NB4 (cell line): ENCODE results near the gene HGD.
"Not testable (repeated sequence)": the region's sequence is repeated elsewhere in the genome, so short reads cannot be mapped to it uniquely, and the experiment has no call there.

Source experiments
- DNase-seq: peaks from one replicate; pipeline ENCODE4 v3.0.0; 2010; ENCODE audit warnings: low read depth
- H3K4me3 ChIP-seq: one replicate; pipeline ENCODE4 v1.5.1; 2011; ENCODE audit warnings: mild to moderate bottlenecking, low read depth, low read length, moderate library complexity
- MYC ChIP-seq: IDR thresholded peaks from 2 replicates; pipeline ENCODE4 v1.6.1; 2011; ENCODE audit warnings: low read depth, low read length
- POLR2A ChIP-seq: IDR thresholded peaks from 2 replicates; pipeline ENCODE4 v1.6.1; 2011; ENCODE audit warnings: mild to moderate bottlenecking; ENCODE audit not compliant: insufficient read length; ENCODE audit errors: extremely low read depth
- TF ChIP-seq, protein P1 (sequence below): IDR thresholded peaks from one replicate; pipeline ENCODE4 v1.5.1; 2012; ENCODE audit warnings: low read depth, low read length
- TF ChIP-seq, protein P2 (sequence below): IDR thresholded peaks from 2 replicates; pipeline ENCODE4 v1.6.1; 2011; ENCODE audit warnings: low read depth, low read length

HGD gene

DNA sequence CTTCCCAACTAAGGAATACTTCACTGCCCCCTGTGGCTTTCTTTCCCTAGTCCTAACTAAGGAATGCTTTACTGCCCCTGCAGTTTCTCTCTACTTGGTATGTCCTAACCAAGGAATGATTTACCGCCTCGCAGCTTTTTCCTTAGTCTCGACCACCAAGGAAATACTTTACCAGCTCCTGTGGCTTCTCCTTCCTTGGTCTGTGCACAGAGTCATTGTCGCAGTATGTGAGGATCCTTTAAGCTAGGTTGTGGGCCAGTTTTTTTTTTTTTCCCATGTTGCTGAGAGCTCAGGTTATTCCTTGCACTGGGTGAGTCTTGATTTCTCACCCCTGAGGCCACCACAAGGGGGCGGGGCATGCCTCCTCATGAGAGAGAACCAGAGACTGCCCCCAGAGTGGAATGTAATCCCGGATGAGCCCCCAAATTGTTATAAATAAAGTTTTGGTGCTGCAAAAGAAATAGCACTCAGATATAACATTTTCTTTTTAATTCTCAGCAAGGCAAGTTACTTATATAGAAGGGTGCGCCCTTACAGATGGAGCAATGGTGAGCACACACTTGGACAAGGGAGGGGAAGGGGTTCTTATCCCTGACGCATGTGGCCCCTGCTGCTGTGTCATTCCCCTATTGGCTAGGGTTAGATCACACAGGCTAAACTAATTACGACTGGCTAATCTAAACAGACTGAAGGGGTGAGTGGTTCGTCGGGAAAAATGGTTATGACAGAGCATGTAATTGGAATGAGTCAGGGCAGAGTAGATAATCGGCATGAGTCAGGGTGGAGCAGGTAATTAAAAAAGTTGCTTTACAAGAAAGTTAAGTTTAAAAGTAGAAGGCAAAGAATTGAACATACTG, 58.9 kb downstream of the HGD start:
- no peak overlapping the region for H3K4me3 ChIP-seq
- TF ChIP-seq MYC: no peak
- TF ChIP-seq, protein P1, sequence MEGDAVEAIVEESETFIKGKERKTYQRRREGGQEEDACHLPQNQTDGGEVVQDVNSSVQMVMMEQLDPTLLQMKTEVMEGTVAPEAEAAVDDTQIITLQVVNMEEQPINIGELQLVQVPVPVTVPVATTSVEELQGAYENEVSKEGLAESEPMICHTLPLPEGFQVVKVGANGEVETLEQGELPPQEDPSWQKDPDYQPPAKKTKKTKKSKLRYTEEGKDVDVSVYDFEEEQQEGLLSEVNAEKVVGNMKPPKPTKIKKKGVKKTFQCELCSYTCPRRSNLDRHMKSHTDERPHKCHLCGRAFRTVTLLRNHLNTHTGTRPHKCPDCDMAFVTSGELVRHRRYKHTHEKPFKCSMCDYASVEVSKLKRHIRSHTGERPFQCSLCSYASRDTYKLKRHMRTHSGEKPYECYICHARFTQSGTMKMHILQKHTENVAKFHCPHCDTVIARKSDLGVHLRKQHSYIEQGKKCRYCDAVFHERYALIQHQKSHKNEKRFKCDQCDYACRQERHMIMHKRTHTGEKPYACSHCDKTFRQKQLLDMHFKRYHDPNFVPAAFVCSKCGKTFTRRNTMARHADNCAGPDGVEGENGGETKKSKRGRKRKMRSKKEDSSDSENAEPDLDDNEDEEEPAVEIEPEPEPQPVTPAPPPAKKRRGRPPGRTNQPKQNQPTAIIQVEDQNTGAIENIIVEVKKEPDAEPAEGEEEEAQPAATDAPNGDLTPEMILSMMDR: peak; percentile 3
- DNase-seq: peak; percentile 45

DNA sequence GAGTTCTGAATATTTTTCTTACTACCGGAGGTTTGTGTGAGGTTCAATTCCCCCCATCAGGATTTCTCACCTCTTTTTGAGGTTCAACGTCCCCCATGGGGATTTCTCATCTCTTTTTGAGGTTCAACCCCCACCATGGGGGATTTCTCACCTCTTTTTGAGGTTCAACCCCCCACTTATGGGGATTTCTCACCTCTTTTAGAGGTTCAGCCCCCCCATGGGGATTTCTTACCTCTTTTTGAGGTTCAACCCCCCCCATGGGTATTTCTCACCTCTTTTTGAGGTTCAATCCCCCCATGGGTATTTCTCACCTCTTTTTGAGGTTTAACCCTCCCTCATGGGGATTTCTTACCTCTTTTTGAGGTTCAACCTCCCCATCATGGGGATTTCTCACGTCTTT, 59.6 kb downstream of the HGD start:
- no peak overlapping the region for H3K4me3 ChIP-seq
- DNase-seq: no peak
- TF ChIP-seq POLR2A (no peak), MYC (no peak)
- TF ChIP-seq, protein P1: no peak
- TF ChIP-seq, protein P2, sequence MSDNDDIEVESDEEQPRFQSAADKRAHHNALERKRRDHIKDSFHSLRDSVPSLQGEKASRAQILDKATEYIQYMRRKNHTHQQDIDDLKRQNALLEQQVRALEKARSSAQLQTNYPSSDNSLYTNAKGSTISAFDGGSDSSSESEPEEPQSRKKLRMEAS: no peak

DNA sequence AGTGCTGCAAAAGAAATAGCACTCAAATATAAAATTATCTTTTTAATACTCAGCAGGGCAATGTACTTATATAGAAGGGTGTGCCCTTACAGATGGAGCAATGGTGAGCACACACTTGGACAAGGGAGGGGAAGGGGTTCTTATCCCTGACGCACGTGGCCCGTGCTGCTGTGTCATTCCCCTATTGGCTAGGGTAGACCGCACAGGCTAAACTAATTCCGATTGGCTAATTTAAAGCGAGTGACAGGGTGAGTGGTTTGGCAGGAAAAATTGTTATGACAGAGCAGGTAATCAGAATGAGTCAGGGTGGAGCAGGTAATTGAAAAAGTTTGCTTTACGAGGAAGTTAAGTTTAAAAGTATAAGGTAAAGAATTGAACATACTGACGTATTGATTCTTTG, 65.3 kb downstream of the HGD start:
- not testable (repeated sequence) for DNase-seq, H3K4me3 ChIP-seq

DNA sequence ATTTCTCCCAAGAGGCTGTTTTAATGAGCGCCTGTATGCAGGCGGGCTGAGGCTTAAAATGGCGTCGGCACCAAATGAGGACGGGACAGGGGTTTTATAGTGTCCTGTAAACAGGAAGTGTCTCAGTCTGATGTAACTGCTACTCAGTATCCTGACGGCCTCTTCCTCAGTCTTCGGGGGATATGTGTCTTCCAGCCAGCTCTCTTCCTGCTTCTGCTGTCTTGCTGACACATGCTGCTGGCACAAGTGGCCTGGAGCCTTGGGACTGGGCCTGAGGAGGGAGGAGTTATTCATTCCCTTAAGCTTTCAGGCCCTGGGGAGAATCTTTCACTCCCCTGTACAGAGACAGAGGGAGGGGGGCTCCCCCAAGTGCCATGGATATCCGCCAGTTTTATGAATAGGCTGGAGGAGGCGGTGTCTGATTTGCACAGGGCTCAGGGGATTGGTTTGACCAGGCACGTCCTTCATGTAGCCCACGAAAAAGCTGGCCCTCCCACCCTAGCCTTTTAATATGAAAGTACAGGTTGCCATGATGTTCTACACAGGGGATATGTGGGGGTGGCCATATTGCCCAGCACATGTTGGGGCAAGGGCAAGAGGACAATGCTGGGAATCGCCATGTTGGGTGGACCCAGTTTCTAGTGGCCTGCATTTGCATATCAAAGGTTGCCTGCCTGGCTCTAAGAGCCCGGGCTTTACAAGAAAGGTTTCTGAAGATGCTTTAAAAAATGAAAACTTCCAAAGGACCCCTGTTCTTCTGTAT, 66.0 kb downstream of the HGD start:
- TF ChIP-seq, protein P1: no peak
- TF ChIP-seq, protein P2: no peak
- TF ChIP-seq POLR2A: no peak
- no peak for TF ChIP-seq MYC
- DNase-seq: peak; percentile 64
- no peak overlapping the region for H3K4me3 ChIP-seq

DNA sequence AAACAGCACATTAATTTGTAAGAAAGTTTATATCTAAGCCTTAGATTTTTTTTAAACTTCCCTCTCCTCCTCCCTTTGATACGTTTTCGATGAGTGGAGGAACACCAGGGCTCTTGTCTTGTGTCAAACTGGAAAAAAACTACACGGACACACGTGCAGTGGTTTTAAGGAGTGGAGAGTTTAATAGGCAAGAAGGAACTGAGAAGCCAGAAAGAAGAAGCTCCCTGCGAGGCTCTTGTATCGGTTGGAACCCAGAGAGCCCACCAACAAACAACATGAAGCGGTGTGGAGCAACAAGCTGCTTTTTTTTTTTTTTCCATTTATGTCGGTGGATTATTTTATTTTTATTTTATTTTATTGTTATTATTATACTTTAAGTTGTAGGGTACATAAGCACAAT, 67.3 kb downstream of the HGD start:
- no peak for DNase-seq
- TF ChIP-seq, protein P2: no peak
- TF ChIP-seq MYC (no peak), POLR2A (no peak)
- TF ChIP-seq, protein P1: no peak
- no peak overlapping the region for H3K4me3 ChIP-seq

DNA sequence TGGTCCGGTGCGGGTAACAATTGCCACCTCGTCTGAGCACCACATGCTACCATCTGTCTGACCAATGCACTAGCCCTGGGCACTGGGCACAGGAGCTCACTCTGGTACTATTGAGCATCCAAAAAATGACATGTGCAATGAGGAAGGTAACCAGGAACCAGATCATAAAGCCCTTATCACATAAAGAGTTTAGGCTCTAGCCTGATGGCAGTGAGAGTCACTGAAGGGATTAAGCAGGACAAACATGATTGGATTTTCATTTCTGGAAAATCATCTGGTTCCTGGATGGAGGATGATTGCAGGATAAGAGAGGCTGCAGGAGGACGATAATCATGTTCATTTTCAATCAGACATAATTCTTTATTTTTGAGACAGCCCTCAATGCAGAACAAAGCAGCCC, 73.5 kb downstream of the HGD start:
- TF ChIP-seq MYC (no peak), POLR2A (no peak)
- TF ChIP-seq, protein P1: no peak
- TF ChIP-seq, protein P2: no peak
- H3K4me3 ChIP-seq: no peak overlapping the region
- no peak for DNase-seq
